CD14-positive monocyte (primary cell): ENCODE data around the gene TREX2. TPM values are rescaled to one million over a fixed set of nuclear protein-coding genes. Genes with fewer than 3 reads are reported as not detected.

Experiments used
- DNase-seq, 3 donors: peaks; one replicate each; pipeline ENCODE4 v3.0.0-alpha.2; 2011 to 2022
- H2AFZ ChIP-seq: 2 replicates; pipeline ENCODE4 v1.6.0; 2012; ENCODE audit warnings: mild to moderate bottlenecking, low read depth, low read length, inconsistent platforms; ENCODE audit not compliant: insufficient read depth, poor library complexity, severe bottlenecking
- H3K27ac ChIP-seq, 2 donors: 1 replicate in 1 of 2; 2 replicates in 1 of 2; pipeline ENCODE4 v1.5.1; 2012 to 2013; ENCODE audit warnings: low read length in 2 of 2, control low read depth in 1 of 2, inconsistent platforms in 1 of 2, low read depth in 1 of 2, mild to moderate bottlenecking in 1 of 2
- H3K27me3 ChIP-seq, 2 donors: one replicate each; pipeline versions ENCODE4 v1.6.0 to v1.6.1; 2011 to 2013; ENCODE audit warnings: low read length in 2 of 2; ENCODE audit not compliant: control insufficient read depth in 2 of 2, insufficient read depth in 2 of 2
- H3K36me3 ChIP-seq, 2 donors: replicated peaks in 1 of 2; 1 replicate in 1 of 2; 2 replicates in 1 of 2; pipeline versions ENCODE4 v1.5.1 to v1.6.1; 2012 to 2013; ENCODE audit warnings: low read length in 2 of 2, control low read depth in 1 of 2, inconsistent platforms in 1 of 2, mild to moderate bottlenecking in 1 of 2; ENCODE audit not compliant: insufficient read depth in 2 of 2, control insufficient read depth in 1 of 2
- H3K4me1 ChIP-seq, 2 donors: 1 replicate in 1 of 2; 2 replicates in 1 of 2; pipeline versions ENCODE4 v1.5.1 to v1.6.1; 2012 to 2013; ENCODE audit warnings: low read length in 2 of 2, control low read depth in 1 of 2, inconsistent platforms in 1 of 2, mild to moderate bottlenecking in 1 of 2, moderate library complexity in 1 of 2; ENCODE audit not compliant: insufficient read depth in 2 of 2, control insufficient read depth in 1 of 2
- H3K4me2 ChIP-seq: replicated peaks from 2 replicates; pipeline ENCODE3; 2012; ENCODE audit warnings: low read length, moderate library complexity, mild to moderate bottlenecking; ENCODE audit not compliant: poor library complexity, severe bottlenecking; ENCODE audit errors: extremely low read depth
- H3K4me3 ChIP-seq, 3 experiments: fragments of 200-600 bp in 1 of 3; sonication (generic) in 1 of 3; replicated peaks in 1 of 3; 1 replicate in 2 of 3; 2 replicates in 1 of 3; pipeline ENCODE4 v1.5.1; 2011 to 2013; ENCODE audit warnings: low read length in 3 of 3, mild to moderate bottlenecking in 3 of 3, control low read depth in 2 of 3, low read depth in 2 of 3, inconsistent platforms in 1 of 3, moderate library complexity in 1 of 3
- H3K79me2 ChIP-seq: 2 replicates; pipeline ENCODE4 v1.6.0; 2012; ENCODE audit warnings: mild to moderate bottlenecking, control low read depth, inconsistent platforms, low read length, moderate library complexity; ENCODE audit not compliant: insufficient read depth
- H3K9ac ChIP-seq: 2 replicates; pipeline ENCODE4 v1.6.0; 2017; ENCODE audit warnings: low read length, mild to moderate bottlenecking; ENCODE audit not compliant: insufficient read depth, poor library complexity, severe bottlenecking
- H3K9me3 ChIP-seq, 2 donors: replicated peaks in 1 of 2; 1 replicate in 1 of 2; 2 replicates in 1 of 2; pipeline versions ENCODE4 v1.5.1 to v1.6.1; 2012 to 2013; ENCODE audit warnings: low read length in 2 of 2, control low read depth in 1 of 2; ENCODE audit not compliant: control insufficient read depth in 1 of 2, insufficient read depth in 1 of 2
- H4K20me1 ChIP-seq: 2 replicates; pipeline ENCODE4 v1.6.0; 2012; ENCODE audit warnings: mild to moderate bottlenecking, low read length, control low read depth, moderate library complexity; ENCODE audit not compliant: insufficient read depth
- H3K27ac Mint-ChIP-seq, 7 donors: one replicate each; pipeline ENCODE4 v1.8.0; 2020; ENCODE audit warnings: mild to moderate bottlenecking in 7 of 7, mixed read lengths in 7 of 7, moderate library complexity in 6 of 7, inconsistent platforms in 2 of 7
- H3K27me3 Mint-ChIP-seq, 3 donors: one replicate each; pipeline ENCODE4 v1.8.0; 2021 to 2022; ENCODE audit warnings: low read depth in 3 of 3, mild to moderate bottlenecking in 3 of 3, mixed read lengths in 3 of 3, moderate library complexity in 3 of 3, inconsistent platforms in 1 of 3
- H3K36me3 Mint-ChIP-seq, 2 donors: one replicate each; pipeline ENCODE4 v1.8.0; 2020; ENCODE audit warnings: mixed read lengths in 2 of 2, inconsistent platforms in 1 of 2, mild to moderate bottlenecking in 1 of 2
- H3K4me1 Mint-ChIP-seq: one replicate; pipeline ENCODE4 v1.8.0; 2020; ENCODE audit warnings: mild to moderate bottlenecking, mixed read lengths
- H3K4me3 Mint-ChIP-seq, 2 donors: one replicate each; pipeline ENCODE4 v1.8.0; 2020; ENCODE audit warnings: mild to moderate bottlenecking in 2 of 2, mixed read lengths in 2 of 2, moderate library complexity in 1 of 2
- H3K9me3 Mint-ChIP-seq, 7 donors: one replicate each; pipeline ENCODE4 v1.8.0; 2020 to 2022; ENCODE audit warnings: mixed read lengths in 7 of 7, mild to moderate bottlenecking in 6 of 7, moderate library complexity in 6 of 7, inconsistent platforms in 2 of 7
- WGBS: methylation state at CpG from one replicate; pipeline ENCODE4 v1.1.5; 2013; ENCODE audit warnings: missing lambda C conversion rate; ENCODE audit not compliant: insufficient coverage; 5-methylcytosine and 5-hydroxymethylcytosine counted together
- intact Hi-C, 2 donors: fragments of 100-400 bp; cut with micrococcal nuclease; formaldehyde crosslinking; loops; one replicate each; pipeline versions ENCODE4 v1.15.0 to v1.15.1; 2023
- polyA plus RNA-seq, 3 donors: library from polyadenylated mRNA; depleted of rRNA in 1 of 3; unstranded in 2 of 3; stranded (reverse) in 1 of 3; fragments of 300-500 nt in 2 of 3; fragments of >200 nt in 1 of 3; fragmentation: Illumina TruSeq in 2 of 3; gene quantifications; 1 replicate in 2 of 3; 2 replicates in 1 of 3; pipeline ENCODE4 v1.2.3, GENCODE V29; 2012 to 2021
- TF ChIP-seq, protein P1 (sequence below): fragments of 200-600 bp; IDR thresholded peaks from one replicate; pipeline ENCODE4 v1.8.0; 2022; ENCODE audit warnings: antibody characterized with exemption, mild to moderate bottlenecking

TREX2 gene
- polyA plus RNA-seq, 3 donors: 1.5 TPM; not detected in 2

DNA sequence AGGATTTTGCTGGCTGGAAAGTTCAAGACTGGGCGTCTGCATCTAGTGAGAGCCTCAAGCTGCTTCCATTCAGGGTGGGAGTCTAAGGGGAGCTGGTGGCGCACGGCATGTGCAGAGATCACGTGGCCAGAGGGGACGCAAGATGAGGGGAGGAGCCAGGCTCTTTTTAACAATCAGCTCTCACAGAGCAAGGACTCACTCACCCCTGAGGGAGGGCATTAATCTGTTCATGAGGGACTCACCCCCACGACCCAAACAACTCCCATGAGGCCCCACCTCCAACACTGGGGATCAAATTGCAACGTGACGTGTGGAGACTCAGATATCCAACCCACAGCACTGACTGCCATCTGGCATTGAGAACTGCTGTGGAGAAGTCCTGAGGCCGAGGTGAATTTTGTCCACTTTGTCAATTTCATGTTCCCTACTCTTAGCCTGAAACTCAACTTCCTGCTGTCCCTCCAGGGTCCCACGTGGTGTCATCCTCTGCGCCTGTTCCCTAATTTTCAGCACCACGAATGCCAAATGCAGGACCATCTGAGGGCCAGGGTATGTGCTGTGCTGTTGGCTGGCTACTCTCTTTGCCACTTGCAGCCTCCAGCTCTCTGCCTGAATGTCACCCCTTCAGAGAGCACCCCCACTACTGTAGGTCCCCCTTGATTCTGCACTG lies 28.9 kb downstream of the TREX2 start:
- Histone ChIP-seq H3K36me3 (peaks cover 0 to 4% of the 10 kb centered on the region in 2 donors), H3K27ac (no peak overlapping the region), H3K79me2 (peaks cover 6% of the 10 kb centered on the region), H3K4me1 (peaks cover 49 to 51% of the 10 kb centered on the region in 2 donors), H3K9me3 (no peaks in the 10 kb centered on the region), H3K4me2 (no peak overlapping the region), H3K27me3 (no peaks in the 10 kb centered on the region), H2AFZ (no peak overlapping the region), H3K9ac (no peak overlapping the region), H3K4me3 (no peak overlapping the region), H4K20me1 (no peaks in the 10 kb centered on the region)
- Mint-ChIP-seq H3K36me3 (peaks cover 10 to 11% of the 10 kb centered on the region in 2 donors), H3K27me3 (peaks cover 4 to 18% (median 6%) of the 10 kb centered on the region in 3 donors), H3K9me3 (peaks cover 0 to 5% (median 0%) of the 10 kb centered on the region in 7 donors), H3K4me3 (no peak overlapping the region), H3K4me1 (peaks cover 51% of the 10 kb centered on the region), H3K27ac (peak overlapping the region in 5 of 7 donors; percentile 3 to 72 (median 51))
- intact Hi-C loops: no loop called here
- 90% methylated on average over 2 of the region's 12 CpGs for WGBS
- TF ChIP-seq, protein P1, sequence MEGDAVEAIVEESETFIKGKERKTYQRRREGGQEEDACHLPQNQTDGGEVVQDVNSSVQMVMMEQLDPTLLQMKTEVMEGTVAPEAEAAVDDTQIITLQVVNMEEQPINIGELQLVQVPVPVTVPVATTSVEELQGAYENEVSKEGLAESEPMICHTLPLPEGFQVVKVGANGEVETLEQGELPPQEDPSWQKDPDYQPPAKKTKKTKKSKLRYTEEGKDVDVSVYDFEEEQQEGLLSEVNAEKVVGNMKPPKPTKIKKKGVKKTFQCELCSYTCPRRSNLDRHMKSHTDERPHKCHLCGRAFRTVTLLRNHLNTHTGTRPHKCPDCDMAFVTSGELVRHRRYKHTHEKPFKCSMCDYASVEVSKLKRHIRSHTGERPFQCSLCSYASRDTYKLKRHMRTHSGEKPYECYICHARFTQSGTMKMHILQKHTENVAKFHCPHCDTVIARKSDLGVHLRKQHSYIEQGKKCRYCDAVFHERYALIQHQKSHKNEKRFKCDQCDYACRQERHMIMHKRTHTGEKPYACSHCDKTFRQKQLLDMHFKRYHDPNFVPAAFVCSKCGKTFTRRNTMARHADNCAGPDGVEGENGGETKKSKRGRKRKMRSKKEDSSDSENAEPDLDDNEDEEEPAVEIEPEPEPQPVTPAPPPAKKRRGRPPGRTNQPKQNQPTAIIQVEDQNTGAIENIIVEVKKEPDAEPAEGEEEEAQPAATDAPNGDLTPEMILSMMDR: no peak
- no peak for DNase-seq

DNA sequence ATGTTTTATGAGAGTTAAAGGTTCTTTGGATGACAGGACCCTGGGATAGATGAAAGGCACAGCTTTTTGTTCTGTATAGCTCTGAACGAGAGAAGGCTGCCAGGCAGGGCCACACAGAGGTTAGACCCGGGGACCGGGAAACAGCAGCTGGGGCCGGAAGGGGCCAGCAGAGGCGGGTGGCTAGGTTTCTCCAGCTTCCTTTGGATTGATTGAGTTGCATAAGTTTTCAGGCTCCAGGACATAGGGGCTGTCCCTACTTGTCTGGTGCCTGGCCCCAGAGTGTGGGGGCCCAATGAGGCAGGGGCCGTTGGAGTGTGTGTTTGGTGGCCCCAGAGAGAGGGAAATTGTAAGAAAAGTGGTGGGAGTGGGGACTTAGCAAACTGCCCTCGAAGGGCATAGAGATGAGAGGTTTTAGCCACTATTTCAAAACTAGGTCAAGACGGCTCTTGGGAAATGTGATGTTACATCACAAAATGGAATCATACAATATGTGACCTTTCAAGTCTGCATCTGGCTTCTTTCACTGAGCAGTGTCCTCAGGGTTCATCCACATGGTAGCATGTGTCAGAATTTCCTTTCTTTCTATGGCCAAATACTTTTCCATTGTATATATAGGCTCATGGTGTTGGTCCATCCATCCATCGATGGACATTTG lies 30.9 kb downstream of the TREX2 start:
- peaks cover 0 to 5% of the 10 kb centered on the region in 2 donors for H3K36me3 Mint-ChIP-seq
- H3K9me3 ChIP-seq: no peaks in the 10 kb centered on the region
- H4K20me1 ChIP-seq: no peaks in the 10 kb centered on the region
- TF ChIP-seq, protein P1: no peak
- peak overlapping the region; percentile 16 for H3K4me2 ChIP-seq
- peak; percentile 18 to 43 (median 35) for DNase-seq
- H3K27me3 Mint-ChIP-seq: peaks cover 1 to 22% (median 8%) of the 10 kb centered on the region in 3 donors
- peaks cover 0 to 2% (median 0%) of the 10 kb centered on the region in 7 donors for H3K9me3 Mint-ChIP-seq
- no peaks in the 10 kb centered on the region for H3K27me3 ChIP-seq
- WGBS: 3% methylated on average over 6 of the region's 9 CpGs
- H3K4me3 Mint-ChIP-seq: peak overlapping the region in 1 of 2 donors; percentile 37
- H3K27ac ChIP-seq: peak overlapping the region; percentile 32
- H3K36me3 ChIP-seq: no peaks in the 10 kb centered on the region
- no peak overlapping the region for H3K4me3 ChIP-seq
- H3K79me2 ChIP-seq: peaks cover 6% of the 10 kb centered on the region
- peak overlapping the region in 4 of 7 donors; percentile 60 to 82 (median 70) for H3K27ac Mint-ChIP-seq
- peaks cover 55% of the 10 kb centered on the region for H3K4me1 Mint-ChIP-seq
- intact Hi-C loops: no loop called here
- no peak overlapping the region for H2AFZ ChIP-seq
- peaks cover 53 to 56% of the 10 kb centered on the region in 2 donors for H3K4me1 ChIP-seq
- H3K9ac ChIP-seq: no peak overlapping the region
